Tongue (tissue), 2 donors: ENCODE results near the gene CRY2. TPM values are rescaled to one million over a fixed set of nuclear protein-coding genes. Genes with fewer than 3 reads are reported as not detected.
"Not testable (repeated sequence)": the region's sequence is repeated elsewhere in the genome, so short reads cannot be mapped to it uniquely, and the experiment has no call there.

Experiments used
- DNase-seq: peaks from one replicate; pipeline ENCODE4 v3.0.0-alpha.2; 2015
- total RNA-seq: library from RNA; depleted of rRNA; stranded (reverse); fragments of >200 nt; gene quantifications from one replicate; pipeline ENCODE4 v1.2.3, GENCODE V29; 2014

The CRY2 gene
- total RNA-seq, 1 donor from 2014 or later = 72.0 TPM

DNA sequence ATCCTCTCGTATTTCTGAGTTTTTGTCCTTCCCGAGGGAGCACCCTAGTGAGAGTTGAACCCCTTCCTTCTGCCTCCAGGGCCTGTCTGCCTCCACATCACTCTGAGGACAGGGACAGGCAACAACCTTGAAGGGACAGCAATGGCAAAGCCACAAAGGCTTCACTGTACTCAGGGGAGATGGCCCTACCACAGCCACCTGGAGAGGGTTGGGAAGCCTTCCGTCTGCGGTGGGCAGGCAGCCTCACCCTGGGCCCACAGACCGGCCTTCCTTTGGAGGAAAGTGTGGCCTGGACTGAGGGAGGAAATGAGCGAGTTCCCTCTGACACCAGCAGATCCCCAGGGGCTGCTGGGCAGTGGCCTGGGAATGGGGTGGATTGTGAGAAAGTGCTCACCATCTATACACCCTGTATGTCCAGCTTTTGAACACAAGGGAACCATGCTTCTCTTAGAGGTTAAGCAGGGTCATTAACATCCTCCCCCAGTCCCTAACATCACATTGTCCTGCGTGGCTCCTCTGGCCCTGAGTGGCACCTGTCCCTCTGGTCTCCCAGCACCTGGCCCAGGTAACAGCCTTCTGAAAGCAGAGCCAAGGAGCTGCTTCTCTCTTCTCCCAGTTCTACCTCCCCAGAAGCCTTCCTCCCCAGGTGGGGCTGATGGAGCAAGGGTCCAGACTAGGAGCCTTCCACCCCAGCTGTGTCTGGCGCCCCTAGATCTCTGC lies 35.5 kb upstream of the CRY2 start:
- no peak for DNase-seq

- DNase-seq = no peak
These were observed 34.4 kb upstream of the CRY2 start for GRCh38 chr11:45812581-45813548.

GRCh38 chr11:45815747-45816146 lies 31.5 kb upstream of the CRY2 start:
- no peak for DNase-seq

- DNase-seq = no peak
These were observed 30.7 kb upstream of the CRY2 start for GRCh38 chr11:45816614-45817013.

- DNase-seq = no peak
These were observed 30.1 kb upstream of the CRY2 start for GRCh38 chr11:45817191-45817590.

DNA sequence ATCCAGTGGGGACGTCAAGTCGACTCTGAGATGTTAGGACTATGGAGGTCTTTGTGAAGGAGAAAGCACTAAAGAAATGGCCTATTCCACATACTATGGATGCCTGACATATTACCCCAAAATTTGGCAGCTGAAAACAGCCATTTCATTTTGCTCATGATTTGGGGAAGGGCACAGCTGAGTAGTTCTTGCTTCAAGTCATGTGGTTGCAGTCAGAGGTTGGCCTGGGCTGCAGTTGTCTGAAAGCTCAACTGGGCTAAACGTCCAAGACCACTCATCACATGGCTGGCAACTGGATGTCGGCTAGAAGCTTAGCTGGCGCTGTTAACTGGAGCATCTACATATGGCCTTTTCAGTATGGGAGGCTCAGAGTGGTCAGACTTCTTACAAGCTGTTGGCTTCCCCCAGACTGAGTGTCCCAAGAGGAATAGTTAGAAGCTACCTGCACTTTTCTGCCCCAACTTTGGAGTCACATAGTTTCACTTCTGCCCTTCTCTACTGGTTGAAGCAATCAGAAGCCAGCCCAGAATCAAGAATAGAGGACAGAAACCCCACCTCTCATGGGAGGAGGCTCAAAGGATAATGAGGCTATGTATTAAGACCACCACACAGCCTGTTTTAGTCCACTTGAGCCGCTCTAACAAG lies 28.2 kb upstream of the CRY2 start:
- no peak for DNase-seq

- no peak for DNase-seq
These were observed 26.9 kb upstream of the CRY2 start for GRCh38 chr11:45820211-45820857.

GRCh38 chr11:45826492-45826891 lies 20.8 kb upstream of the CRY2 start:
- not testable (repeated sequence) for DNase-seq

GRCh38 chr11:45827123-45827522 lies 20.2 kb upstream of the CRY2 start:
- no peak for DNase-seq

- DNase-seq = no peak
These were observed 18.3 kb upstream of the CRY2 start for GRCh38 chr11:45828996-45829395.

GRCh38 chr11:45830596-45830995 lies 16.7 kb upstream of the CRY2 start:
- DNase-seq = no peak

DNA sequence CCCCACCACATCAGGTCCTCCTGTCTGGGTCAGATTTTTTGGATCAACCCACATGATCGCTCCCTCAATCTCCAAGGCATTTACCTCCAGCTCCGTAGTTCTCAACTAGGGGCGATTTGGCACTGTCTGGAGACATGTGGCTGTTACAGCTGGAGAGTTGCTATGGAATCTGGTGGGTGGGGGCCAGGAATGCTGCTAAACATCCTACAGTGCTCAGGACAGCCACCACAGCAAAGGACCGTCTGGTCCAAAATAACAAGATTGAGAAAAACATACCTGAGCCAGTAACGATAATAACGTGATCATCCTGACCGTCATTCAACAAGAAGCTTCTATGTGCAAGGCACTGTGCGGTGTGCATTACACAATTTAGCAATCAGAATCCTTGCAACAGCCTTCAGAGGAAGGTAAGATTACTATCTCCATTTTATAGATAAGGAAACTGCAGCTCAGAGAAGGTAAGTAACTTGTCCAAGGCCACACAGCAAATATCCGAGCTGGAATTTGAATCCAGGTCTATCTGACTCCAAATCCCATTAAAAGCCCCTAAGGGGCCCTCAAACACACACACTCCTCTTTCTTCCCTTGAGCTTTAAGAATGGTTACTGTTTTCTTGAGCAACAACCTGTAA lies 14.3 kb upstream of the CRY2 start:
- no peak for DNase-seq

DNA sequence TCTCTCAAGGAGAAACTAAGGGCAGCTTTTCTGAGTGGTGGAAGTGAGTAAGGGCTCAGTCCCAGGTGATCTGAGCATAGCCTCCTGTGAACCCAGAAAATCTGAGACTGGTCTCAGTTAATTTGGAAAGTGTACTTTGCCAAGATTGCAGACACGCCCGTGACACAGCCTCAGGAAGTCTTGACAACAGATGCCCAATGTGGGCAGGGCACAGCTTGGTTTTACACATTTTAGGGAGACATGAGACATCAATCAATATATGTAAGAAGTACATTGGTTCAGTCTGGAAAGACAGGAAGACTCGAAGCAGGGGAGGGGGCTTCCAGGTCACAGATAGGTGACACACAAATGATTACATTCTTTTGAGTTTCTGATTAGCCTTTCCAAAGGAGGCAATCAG lies 13.5 kb upstream of the CRY2 start:
- DNase-seq = no peak

DNA sequence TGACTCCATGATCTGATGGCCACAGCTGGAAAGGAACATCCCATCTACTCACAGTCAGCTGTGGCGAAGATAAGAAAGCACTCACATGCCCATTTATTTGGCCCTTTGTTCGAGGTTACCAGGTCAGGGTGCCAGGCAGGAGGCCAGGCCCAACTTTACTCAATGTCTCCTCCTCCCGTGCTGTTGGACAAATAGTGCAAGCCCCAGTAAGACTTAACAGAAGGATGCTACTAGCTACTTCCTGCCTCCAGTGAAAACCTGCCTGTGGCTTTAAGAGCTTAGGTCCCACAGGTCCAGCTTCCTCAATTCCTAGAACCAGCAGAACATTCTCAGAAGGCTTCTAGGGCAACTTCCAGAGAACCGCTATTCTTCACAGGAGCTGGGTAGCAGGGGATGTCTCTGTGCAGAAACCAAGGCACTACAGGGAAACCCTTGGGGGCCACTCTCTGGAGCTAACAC lies 12.9 kb upstream of the CRY2 start:
- DNase-seq = no peak

- no peak for DNase-seq
These were observed 8.1 kb upstream of the CRY2 start for GRCh38 chr11:45839204-45839603.

GRCh38 chr11:45840251-45840650 lies 7.0 kb upstream of the CRY2 start:
- not testable (repeated sequence) for DNase-seq

DNA sequence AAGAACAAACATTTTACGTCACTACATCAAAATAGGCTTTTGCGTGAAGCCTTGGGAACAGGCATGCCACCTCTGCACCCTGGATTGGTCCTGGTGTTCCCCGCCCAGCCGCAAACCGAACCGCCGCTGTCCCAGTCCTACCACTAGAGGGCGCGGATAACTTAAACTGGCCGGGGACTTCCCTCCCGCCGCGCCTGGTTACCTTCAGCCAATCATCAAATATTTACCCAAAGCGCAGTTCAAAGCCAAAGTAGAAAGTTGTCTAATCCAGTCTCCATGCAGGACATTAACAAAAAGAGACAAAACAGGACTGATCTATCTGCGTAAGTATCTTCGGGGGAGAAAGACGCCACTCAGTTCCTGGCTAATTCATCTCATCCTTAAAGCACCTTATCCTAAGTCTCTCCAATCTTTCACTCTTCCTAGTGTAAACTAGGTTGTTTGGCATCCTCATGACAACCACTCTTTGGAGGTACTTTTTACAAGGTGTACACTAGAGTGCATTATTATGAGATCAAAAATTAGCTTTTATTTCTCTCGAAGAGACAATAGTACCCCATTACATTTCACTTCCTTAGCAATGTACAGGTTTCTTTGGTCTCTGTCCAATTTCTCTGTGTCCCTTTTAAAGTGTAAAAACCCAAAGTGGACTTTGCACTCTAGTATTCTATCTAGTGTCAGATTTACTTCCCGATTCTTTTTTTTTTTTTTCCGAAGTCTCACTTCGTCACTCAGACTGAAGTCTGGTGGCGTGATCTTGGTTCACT lies 3.9 kb upstream of the CRY2 start:
- peak; percentile 95 for DNase-seq

DNA sequence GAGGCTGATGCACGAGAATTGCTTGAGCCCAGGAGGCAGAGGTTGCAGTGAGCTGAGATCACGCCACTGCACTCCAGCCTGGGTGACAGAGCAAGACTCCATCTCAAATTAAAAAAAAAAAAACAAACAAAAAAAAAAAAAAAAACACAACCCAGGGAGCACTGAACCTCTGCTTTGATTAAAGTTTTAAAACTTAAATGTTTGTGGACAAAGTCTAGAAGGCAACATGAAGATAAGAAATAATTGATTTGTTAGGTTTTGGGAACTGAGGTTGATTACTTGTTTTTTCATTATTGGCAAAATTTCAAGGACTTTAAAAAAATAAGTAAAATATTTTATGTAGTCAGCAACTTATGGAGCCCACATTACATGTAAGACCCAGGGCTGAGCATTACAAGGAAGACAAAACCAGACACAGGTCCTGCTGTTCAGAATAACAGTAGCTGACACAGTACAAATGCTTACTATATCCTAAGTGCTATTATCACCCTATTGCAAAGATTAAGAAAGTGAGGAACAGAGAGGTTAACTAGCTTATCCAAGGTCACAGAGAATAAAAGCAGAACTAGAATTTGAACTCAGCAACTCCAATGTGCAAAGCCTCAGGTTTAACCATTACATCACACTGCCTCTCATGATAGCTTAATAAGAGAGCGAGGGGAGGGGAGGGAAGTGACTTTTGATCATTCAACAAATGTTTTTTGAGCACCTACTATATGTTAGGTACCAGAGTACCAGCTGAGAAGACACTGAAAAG lies 2.3 kb upstream of the CRY2 start:
- no peak for DNase-seq

DNA sequence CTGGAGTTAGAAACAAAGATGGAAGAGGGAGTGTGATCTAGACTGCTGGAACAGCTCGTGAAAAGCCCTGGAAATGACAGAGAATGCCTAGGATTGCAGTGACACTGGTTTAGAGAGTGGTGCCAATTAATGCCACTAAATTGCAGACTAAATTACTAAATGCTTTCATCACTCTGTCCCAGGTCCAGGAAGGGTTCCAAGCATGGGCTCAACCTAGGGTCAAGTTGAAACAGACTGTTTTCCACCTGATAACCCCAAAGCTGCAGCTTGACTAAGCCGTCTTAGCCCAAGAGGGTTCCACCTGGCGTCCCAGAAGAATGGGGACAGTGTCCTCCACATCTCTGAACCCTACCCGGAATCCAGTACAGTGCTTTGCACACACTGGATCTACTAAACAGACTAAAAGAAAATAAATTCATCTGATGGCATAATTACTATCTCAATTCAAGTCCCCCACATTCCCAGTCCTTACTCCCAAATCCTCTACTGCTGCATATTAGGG lies 1.1 kb upstream of the CRY2 start:
- no peak for DNase-seq

GRCh38 chr11:45847911-45848316 lies 639 bp downstream of the CRY2 start:
- peak; percentile 73 for DNase-seq
